Smooth muscle cell (in vitro differentiated cells): ENCODE results near the gene KCNH5. TPM values are rescaled to one million over a fixed set of nuclear protein-coding genes. Genes with fewer than 3 reads are reported as not detected.

Experiments
- DNase-seq: peaks from one replicate; lab custom pipeline; 2025; ENCODE audit not compliant: unreplicated experiment; lab: John Stamatoyannopoulos, UW
- H2AFZ ChIP-seq: fragments of 200-600 bp; sonication (generic); 2 replicates; pipeline ENCODE4 v1.6.0; 2016; ENCODE audit warnings: antibody characterized with exemption, low read depth, mild to moderate bottlenecking
- H3F3A ChIP-seq: fragments of 200-600 bp; sonication (generic); 2 replicates; pipeline ENCODE4 v1.6.0; 2017; ENCODE audit warnings: antibody characterized with exemption, low read depth
- H3K27ac ChIP-seq: fragments of 200-600 bp; sonication (generic); 2 replicates; pipeline ENCODE4 v1.5.1; 2016; ENCODE audit warnings: low read depth, mild to moderate bottlenecking
- H3K27me3 ChIP-seq: fragments of 200-600 bp; sonication (generic); 2 replicates; pipeline ENCODE4 v1.6.1; 2016; ENCODE audit warnings: low read depth, mild to moderate bottlenecking
- H3K36me3 ChIP-seq: fragments of 200-600 bp; sonication (generic); 2 replicates; pipeline ENCODE4 v1.5.1; 2016; ENCODE audit warnings: low read depth
- H3K4me1 ChIP-seq: fragments of 200-600 bp; sonication (generic); 2 replicates; pipeline ENCODE4 v1.5.1; 2016; ENCODE audit warnings: low read depth
- H3K4me2 ChIP-seq: fragments of 200-600 bp; sonication (generic); 2 replicates; pipeline ENCODE4 v1.6.0; 2016; ENCODE audit warnings: mild to moderate bottlenecking
- H3K4me3 ChIP-seq: fragments of 200-600 bp; sonication (generic); 2 replicates; pipeline ENCODE4 v1.5.1; 2016; ENCODE audit warnings: mild to moderate bottlenecking
- H3K79me2 ChIP-seq: fragments of 200-600 bp; sonication (generic); 2 replicates; pipeline ENCODE4 v1.6.0; 2016; ENCODE audit warnings: low read depth, mild to moderate bottlenecking
- H3K9ac ChIP-seq: fragments of 200-600 bp; sonication (generic); 2 replicates; pipeline ENCODE4 v1.6.0; 2016; ENCODE audit warnings: low read depth
- H3K9me3 ChIP-seq: fragments of 200-600 bp; sonication (generic); replicated peaks from 2 replicates; pipeline ENCODE4 v1.5.1; 2016; ENCODE audit warnings: low read depth
- H4K20me1 ChIP-seq: fragments of 200-600 bp; sonication (generic); 2 replicates; pipeline ENCODE4 v1.6.0; 2016; ENCODE audit warnings: low read depth
- WGBS: methylation state at CpG from one replicate; pipeline ENCODE4 v1.1.7; 2016; ENCODE audit warnings: low lambda C conversion rate; 5-methylcytosine and 5-hydroxymethylcytosine counted together
- polyA plus RNA-seq: library from polyadenylated mRNA; unstranded; fragments of >200 nt; fragmentation: Nextera tagmentation; extraction: Ambion mirVana; gene quantifications from 2 replicates; pipeline ENCODE4 v1.2.1, GENCODE V29; 2016
- total RNA-seq: library from RNA; depleted of rRNA; stranded (reverse); fragments of >200 nt; gene quantifications from 2 replicates; pipeline ENCODE4 v1.2.3, GENCODE V29; 2014
- TF ChIP-seq, protein P1 (sequence below): fragments of 200-600 bp; sonication (generic); IDR thresholded peaks from 2 replicates; pipeline ENCODE4 v1.5.1; 2017; ENCODE audit warnings: borderline replicate concordance, mild to moderate bottlenecking, antibody characterized with exemption; ENCODE audit not compliant: insufficient read depth, poor library complexity, severe bottlenecking

Gene KCNH5
- total and polyA plus RNA-seq, 2 experiments from 2014 or later: 0.03 to 0.54 TPM

DNA sequence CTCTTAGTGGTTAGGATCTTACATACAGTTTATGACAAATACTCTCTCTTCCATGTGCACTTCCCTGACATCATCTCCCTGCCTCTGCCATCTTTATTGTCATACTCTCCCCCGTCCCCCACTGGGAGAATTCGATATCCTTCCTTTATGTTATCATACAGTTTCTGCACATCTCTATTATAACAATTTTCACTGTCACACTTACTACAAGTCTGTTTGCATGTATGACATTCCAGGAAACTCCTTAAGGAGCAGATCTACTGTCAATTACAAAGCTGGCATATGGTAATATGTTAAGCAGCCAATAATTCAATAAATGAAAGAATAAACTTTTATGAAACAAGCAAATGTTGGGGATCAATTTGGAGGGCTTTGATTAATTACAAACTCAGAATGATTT is 91.1 kb downstream of the KCNH5 start:
- DNase-seq: no peak
- Histone ChIP-seq H3K9me3 (no peaks in the 10 kb centered on the region), H3K79me2 (no peaks in the 10 kb centered on the region), H3K36me3 (no peaks in the 10 kb centered on the region), H3K4me3 (no peak overlapping the region), H3K4me2 (no peak overlapping the region), H3K9ac (no peak overlapping the region), H4K20me1 (no peaks in the 10 kb centered on the region), H3K4me1 (no peaks in the 10 kb centered on the region), H2AFZ (no peak overlapping the region), H3K27ac (no peak overlapping the region), H3F3A (no peaks in the 10 kb centered on the region), H3K27me3 (no peaks in the 10 kb centered on the region)
- 96% methylated on average over 2 of the region's 2 CpGs for WGBS
- TF ChIP-seq, protein P1, sequence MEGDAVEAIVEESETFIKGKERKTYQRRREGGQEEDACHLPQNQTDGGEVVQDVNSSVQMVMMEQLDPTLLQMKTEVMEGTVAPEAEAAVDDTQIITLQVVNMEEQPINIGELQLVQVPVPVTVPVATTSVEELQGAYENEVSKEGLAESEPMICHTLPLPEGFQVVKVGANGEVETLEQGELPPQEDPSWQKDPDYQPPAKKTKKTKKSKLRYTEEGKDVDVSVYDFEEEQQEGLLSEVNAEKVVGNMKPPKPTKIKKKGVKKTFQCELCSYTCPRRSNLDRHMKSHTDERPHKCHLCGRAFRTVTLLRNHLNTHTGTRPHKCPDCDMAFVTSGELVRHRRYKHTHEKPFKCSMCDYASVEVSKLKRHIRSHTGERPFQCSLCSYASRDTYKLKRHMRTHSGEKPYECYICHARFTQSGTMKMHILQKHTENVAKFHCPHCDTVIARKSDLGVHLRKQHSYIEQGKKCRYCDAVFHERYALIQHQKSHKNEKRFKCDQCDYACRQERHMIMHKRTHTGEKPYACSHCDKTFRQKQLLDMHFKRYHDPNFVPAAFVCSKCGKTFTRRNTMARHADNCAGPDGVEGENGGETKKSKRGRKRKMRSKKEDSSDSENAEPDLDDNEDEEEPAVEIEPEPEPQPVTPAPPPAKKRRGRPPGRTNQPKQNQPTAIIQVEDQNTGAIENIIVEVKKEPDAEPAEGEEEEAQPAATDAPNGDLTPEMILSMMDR: no peak

DNA sequence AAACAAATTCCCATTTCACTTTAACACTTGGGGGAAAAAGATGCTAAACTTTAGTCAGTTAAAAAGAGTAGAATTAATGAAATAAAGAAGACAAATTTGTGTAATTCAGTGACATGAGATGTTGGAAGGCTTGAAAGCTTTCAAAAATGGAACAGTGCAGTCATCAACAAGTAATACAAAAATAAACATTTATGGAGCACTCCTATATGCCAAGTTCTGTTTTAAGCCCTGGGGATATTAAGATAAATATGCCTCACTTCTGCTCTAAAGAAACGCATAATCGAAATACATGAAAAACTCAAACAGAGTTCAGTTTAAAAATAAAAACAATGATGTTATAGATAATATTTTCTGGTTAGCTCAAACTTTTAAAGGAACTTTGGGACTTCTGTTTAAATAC is 93.0 kb downstream of the KCNH5 start:
- DNase-seq: no peak
- WGBS: 96% methylated on average over 2 of the region's 2 CpGs
- Histone ChIP-seq H2AFZ (no peak overlapping the region), H3K36me3 (no peaks in the 10 kb centered on the region), H3K4me1 (no peaks in the 10 kb centered on the region), H4K20me1 (no peaks in the 10 kb centered on the region), H3K79me2 (no peaks in the 10 kb centered on the region), H3F3A (no peaks in the 10 kb centered on the region), H3K27me3 (no peaks in the 10 kb centered on the region), H3K4me3 (no peak overlapping the region), H3K9ac (no peak overlapping the region), H3K27ac (no peak overlapping the region), H3K4me2 (no peak overlapping the region), H3K9me3 (no peaks in the 10 kb centered on the region)
- TF ChIP-seq, protein P1: no peak

DNA sequence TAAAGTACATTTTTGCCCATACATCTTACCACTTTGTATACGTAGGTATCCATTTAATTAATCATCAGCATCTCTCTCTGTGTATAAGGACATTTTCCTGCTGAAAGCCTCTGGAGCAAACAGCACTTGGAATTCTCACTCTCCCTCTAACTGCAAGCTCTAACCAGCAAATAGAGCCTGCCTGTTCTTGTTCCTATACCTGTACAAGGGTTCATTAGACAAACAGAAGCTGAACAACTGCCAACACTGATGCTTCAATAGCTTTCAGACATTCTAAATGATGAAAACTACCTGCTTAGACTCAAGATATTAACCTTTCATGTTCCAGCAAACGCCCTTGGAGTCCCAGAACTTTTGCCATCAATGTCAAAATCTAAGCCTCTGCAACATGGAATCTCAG is 98.0 kb downstream of the KCNH5 start:
- Histone ChIP-seq H3K9ac (no peak overlapping the region), H3K27ac (no peak overlapping the region), H4K20me1 (no peaks in the 10 kb centered on the region), H3K9me3 (no peaks in the 10 kb centered on the region), H2AFZ (no peak overlapping the region), H3K27me3 (no peaks in the 10 kb centered on the region), H3K36me3 (no peaks in the 10 kb centered on the region), H3K4me1 (no peaks in the 10 kb centered on the region), H3F3A (no peaks in the 10 kb centered on the region), H3K79me2 (no peaks in the 10 kb centered on the region), H3K4me3 (no peak overlapping the region), H3K4me2 (no peak overlapping the region)
- 87% methylated on average over 2 of the region's 2 CpGs for WGBS
- TF ChIP-seq, protein P1: no peak
- DNase-seq: no peak

DNA sequence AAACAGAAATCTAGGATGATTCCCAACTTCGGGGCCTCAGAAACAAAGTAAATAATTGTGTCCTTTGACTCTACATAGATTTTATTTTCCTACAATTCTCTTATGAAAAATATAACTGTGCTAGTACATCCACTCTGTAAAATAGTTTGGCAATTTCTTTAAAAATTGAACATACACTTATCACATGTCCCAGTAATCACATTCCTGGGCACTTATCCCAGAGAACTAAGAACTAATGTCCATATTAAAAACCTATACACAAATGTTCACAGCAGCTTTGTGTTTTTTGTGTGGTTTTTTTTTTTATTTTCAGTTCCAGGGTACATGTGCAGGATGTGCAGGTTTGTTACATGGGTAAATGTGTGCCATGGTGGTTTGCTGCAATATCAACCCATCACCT is 99.0 kb downstream of the KCNH5 start:
- Histone ChIP-seq H3K4me3 (no peak overlapping the region), H3K36me3 (no peaks in the 10 kb centered on the region), H3K4me2 (no peak overlapping the region), H4K20me1 (no peaks in the 10 kb centered on the region), H3F3A (no peaks in the 10 kb centered on the region), H2AFZ (no peak overlapping the region), H3K27me3 (no peaks in the 10 kb centered on the region), H3K27ac (no peak overlapping the region), H3K4me1 (no peaks in the 10 kb centered on the region), H3K9me3 (no peaks in the 10 kb centered on the region), H3K79me2 (no peaks in the 10 kb centered on the region), H3K9ac (no peak overlapping the region)
- no peak for DNase-seq
- WGBS: 91% methylated on average over 1 of the region's 1 CpG
- TF ChIP-seq, protein P1: no peak
